GM18508 (cell line): ENCODE data around the gene PDIA2.
"Not testable (repeated sequence)": the region's sequence is repeated elsewhere in the genome, so short reads cannot be mapped to it uniquely, and the experiment has no call there.

Experiments used
- ATAC-seq: cut with Tn5 transposase; IDR thresholded peaks from one replicate; pipeline ENCODE4 v1.9.1; 2021; ENCODE audit warnings: moderate number of reproducible peaks; ENCODE audit not compliant: insufficient read depth, unreplicated experiment

Gene PDIA2

DNA sequence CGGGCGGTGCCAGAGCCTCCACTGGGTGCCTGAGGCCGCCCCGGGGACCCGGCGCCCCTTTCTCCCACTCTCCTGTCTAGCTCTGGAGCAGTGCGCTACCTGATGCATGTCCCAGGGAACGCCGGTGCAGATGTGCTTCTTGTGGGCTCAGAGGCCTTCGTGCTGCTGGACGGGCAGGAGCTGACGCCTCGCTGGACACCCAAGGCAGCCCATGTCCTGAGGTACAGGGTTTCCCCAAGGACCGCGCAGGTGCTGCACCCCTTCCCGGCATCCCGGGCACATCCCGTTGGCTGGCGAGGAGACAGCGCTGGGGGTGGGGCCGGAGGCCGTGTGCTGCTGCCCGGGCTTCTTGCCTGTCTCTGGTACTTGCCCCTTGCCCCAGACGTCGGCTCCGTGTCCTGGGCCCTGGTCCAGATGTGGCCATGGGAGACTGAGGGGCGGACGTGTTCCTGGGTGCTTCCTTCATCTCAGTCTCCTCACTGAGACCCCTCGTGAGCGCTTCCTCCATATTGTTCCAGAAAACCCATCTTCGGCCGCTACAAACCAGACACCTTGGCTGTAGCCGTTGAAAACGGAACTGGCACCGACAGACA is 19.7 kb upstream of the PDIA2 start:
- no peak for ATAC-seq

DNA sequence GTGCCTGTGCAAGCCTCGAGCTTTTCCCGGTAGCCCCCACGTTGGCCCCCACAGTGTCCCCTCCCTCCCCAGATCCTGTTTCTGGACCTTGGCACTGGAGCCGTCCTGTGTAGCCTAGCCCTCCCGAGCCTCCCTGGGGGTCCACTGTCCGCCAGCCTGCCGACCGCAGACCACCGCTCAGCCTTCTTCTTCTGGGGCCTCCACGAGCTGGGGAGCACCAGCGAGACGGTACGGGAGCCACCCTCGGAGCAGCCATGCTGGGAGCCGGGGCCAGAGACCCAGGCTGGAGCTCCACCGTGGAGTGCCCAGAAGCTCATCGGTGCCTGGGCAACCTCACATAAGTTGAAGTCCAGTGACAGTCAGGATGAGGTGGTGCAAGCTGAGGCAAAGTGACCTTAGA is 19.0 kb upstream of the PDIA2 start:
- no peak for ATAC-seq

DNA sequence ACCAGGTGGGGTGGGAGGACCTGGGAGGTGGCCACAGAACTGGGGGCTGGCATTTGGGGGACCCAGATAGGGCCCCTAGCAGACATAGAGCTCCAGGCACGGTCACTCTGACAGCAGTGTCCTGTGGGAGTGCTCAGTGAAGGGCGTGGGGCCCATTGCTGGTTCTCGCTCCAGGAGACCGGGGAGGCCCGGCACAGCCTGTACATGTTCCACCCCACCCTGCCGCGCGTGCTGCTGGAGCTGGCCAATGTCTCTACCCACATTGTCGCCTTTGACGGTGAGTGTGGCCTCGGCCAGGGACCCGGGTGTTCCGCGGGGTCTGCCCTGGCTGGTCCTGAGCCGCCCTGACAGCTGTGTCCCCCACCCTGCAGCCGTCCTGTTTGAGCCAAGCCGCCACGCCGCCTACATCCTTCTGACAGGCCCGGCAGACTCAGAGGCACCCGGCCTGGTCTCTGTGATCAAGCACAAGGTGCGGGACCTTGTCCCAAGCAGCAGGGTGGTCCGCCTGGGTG is 18.5 kb upstream of the PDIA2 start:
- ATAC-seq, result no peak

DNA sequence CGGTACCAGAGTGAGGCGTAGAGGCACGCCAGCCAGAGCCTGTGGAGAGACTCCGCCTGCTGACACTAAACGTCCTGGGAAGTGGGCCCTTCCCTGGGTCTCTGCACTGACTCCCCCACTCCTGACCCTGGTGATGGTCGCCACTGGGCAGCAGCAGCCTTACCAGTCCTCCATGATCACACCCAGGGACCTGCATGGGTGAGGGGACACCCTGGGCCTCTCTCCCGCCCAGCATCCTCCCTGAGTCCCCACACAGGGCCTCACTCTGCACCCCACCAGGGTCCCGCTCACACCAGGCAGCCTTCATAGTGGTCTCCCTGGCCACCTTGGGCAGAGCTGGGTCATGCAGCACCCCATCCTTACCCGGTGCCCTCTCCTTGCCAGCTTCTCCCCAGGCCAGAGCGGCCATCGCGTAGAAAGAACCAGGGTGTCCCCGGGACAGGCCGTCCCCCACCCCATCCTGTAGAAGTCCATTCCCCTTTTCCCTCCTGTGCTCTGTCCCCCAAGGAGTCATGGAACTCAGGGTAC is 17.9 kb upstream of the PDIA2 start:
- no peak for ATAC-seq

DNA sequence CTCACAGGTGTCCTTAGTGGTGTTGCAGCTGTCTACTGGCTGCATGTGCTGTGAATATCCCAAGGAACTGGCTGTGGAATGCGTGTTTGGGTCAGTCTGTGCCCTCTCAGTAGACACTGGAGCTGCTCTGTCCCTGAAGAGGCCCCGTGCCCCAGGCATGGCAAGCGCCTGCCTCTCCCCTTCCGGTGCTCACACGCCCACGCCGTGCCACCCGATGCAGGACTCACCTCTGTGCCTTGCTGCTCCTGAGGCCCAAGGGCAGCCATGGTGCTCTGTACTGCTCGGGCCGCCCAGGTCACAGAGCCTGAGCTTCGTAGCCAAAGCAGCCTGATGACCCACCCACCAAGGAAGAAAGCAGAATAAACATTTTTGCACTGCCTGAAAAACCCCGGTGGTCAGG is 17.3 kb upstream of the PDIA2 start:
- no peak for ATAC-seq

DNA sequence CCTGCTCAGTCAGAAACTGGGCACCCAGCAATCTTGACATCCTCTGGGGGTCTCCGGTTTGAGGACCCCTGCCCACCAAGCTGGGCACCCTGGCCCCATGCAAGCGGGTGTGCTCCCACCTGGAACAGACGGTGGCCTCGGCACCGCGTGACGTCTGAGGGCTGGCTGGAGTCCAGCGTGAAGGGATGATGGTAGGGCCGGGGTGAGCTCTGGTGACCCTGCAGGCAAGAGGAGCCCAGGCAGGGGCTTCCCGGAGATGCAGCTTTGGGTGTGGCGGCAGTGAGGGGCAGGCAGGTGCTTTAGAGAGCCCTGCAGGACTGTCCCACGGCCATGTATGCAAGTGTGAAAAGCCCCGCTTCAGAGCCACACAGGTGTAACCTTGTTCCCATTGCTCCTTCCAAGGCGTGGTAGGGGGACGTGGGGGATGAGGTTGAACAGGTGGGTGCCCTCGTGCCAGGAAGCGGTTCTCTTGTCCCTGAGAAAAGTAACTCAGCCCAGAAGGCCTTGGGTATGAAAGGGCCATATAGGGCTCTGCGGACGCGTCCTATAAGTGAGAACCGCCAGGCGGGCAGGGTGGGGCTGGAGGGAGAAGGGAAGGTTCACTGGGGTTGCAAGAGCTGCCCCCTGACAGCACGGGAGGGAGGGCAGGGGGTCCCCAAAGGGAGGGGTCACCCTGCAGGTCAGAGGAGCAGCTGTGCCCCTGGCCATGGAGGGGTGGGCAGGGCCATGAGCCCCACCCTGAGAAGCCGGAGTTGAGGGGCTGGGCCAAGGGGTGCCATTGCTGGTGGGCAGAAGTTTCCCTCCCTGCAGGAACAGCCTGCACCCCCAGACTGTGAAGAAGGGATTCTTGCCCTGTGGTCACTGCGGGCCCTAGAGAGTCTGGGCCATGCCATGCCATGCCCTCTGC is 16.5 kb upstream of the PDIA2 start:
- no peak for ATAC-seq

DNA sequence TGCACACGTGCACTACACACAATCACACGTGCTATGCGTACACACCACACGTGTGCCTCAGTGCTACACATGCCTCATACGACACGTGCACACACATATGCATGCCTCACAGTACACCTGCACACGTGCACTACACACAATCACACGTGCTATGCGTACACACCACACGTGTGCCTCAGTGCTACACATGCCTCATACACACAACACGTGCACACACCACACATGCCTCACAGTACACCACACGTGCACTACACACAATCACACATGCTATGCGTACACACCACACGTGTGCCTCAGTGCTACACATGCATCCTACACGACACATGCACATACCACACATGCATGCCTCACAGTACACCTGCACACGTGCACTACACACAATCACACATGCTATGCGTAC is 15.4 kb upstream of the PDIA2 start:
- not testable (repeated sequence) for ATAC-seq

DNA sequence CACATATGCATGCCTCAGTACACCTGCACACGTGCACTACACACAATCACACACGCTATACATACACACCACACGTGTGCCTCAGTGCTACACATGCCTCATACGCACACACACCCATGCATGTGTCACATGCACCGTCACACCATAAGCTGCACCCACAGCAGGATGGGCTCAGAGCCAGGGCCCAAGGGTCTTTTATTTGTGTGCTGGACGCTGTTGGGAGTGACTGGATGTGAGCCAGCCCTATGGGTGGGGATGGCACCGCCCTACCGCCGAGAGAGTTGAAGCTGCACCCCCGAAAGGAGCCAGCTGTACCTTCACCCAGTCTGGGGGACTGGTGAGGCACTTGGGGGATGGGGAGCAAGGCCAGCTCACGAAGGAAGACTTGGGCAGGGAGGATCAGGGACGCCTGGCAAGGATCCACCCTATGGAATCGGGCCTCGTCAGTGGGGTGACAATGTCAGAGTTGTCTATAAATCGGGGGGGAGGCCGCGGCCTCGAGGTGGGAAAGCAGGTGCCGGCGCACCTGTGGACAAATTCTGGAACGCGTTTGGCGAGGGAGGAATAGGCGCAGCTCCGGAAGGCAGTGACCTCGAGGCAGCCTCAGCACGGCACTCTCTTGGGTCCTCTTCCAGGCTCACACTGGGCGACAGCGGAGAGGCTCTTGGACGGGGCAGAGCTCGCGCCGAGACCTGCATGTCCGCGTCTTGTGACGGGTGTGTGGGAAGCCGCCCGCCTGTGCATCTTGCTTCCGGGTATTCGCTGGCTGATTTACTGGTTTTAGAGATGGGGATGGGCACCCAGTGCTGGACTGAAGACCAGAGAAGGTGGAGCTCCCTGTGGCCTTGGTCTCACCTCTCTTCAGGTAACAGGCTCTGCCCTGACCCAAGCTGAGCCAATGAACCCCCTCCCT is 14.6 kb upstream of the PDIA2 start:
- ATAC-seq, result no peak

DNA sequence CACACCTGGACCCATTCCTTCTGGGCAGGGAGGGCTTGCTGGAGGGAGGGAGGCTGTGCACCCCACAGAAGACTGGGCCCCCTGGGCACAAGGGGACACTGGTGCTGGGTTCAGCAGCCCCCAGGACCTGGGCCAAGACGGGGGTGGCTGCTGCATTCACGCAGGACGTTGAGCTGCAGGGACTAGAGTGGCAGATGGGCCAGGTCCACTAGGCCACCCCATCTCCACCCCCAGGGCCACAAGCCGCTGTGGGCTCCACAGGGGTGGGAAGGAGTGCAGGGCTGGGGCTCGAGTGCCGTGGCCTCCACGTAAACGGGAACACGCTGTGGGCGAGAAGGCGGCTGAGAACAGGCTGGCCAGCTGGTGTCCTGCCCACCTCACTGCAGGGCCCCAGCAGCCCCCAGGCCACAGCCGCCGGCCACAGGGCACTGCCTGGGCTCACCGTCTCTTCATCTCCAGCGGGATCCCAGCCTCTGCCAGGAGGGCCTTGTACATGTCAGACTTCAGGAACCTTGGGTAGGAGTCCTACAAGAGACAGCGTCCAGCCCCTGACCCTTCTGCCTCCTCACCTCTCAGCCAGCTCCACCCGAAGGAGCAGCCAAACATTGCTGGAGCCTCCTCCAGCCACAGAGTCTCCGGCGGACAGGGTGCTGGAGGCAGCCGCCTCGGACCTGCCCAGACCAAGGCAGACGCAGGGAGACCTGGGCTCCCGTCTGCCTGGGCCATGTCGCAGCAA is 13.7 kb upstream of the PDIA2 start:
- ATAC-seq, result no peak

DNA sequence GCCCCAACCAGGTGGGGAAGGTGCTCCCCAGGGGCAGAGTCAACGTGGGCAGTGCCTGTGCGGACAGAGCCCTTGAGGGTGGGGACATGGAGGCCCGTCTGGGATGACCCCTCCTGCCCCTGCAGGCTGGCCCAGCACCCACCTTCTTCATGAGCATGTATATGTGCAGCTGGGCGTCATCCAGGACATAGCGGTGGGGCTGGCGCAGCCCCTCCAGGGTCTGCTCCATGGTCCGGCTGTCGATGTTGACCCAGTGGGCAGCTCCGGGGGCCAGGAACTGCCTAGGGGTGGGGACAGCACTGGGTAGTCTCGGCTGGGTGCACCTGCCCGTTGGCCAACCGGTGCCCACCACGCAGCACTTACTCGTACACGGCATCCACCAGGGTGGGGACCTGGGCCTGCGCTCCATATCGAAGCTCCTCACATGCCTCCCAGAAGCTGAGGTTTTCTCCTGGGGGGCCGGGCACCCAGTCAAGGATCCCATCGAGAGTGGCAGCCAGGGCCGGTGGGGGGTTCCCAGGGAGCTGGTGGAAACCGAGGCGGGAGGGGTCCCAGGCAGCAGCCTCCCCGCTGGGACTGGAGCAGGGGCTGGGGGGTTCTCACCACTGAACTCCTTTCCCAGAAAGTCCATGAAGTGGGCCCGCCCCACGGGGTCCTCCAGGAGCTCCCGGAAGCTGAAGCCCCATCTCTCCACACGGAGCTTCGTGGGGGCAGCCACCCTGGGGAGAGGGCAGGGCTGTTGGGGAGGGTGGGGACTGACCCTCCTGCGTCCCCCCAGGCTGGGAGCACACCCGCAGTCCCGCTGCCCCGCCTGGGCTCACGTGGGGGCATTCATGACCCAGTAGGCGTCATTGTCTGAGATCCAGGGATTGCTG is 12.3 kb upstream of the PDIA2 start:
- no peak for ATAC-seq

DNA sequence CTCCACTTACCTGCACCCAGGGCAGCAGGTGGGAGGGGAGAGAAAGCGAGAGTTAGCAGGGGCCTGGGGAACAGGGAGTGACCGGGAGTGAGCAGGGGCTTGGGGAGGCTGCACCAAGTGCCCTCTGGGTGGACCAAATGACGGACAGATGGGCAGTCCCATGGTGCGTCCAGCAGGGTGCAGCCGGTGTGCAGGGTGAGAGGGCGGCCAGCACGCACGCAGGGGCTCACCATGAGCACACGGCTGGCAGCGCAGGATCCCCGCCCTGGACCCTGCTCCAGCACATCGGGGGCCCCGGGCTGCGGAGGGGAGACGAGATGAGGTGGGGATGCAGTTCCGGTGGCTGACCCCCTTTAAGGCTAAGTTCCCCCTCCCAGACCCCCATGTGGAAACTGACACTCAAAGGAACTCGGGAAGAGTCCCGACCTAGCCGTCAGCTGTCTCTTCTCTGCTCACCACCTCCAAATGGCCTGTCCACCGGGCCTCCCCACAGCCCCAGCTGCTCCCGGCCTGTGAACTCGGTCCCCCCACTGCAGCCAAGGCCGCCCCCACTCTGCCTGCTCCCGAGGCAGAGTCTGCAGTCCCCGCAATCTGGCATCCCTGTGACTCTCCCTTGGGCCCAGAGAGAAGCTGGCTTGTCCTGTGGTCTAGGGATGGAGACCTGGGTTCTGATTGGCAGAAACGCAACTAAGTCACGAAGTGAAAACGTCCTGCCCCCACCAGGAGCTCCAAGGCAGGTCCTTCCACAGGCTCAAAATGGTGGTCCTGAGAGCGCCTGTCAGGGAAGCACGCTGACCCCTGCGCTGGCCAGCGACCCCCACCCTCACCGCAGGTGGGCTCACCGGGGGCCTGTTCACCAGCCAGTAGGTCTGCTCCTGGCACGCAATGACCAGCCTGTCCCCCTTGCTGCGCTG is 10.1 kb upstream of the PDIA2 start:
- ATAC-seq, result no peak

DNA sequence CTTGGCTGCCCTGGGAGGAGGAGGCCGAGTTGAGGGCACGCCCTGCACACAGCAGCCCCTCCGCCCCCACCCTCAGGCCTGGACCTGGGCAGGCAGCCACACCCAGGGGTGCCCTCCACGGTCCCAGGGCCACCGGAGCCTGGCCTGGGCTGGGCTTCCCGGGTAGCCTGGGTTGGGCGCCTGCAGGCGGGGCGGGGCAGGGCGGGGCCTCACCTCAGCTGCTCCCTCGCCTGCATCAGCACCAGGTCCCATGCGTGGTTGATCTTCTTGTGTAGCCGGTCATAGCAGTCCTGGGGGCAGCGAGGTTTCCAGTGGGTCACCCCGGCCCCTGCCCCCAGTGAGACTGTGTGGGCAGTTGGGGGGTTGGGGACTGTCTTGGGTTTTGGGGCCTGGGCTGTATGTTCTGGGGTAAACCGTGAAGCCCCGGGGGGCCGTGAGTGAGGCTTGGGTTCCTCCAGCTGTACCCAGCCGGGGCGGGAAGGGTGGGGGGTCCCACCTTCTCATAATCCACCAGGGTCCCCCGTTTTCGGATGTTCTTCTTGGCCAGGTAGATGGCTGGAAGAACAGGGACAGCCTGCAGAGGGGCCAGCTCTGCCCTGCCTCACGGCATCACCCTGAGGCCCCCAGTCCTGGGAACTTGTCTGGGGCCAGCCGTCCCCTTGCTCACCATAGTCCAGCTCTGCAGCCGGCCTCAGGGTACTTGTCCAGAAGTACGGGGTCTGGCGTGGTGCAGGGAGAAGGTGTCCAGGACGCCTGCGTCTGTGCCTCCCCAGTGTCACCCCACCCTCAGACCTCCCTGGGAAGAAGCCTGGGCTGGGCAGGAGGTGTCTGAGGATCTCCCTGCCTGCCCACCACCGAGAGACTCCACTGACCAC is 9.2 kb upstream of the PDIA2 start:
- ATAC-seq, result no peak

DNA sequence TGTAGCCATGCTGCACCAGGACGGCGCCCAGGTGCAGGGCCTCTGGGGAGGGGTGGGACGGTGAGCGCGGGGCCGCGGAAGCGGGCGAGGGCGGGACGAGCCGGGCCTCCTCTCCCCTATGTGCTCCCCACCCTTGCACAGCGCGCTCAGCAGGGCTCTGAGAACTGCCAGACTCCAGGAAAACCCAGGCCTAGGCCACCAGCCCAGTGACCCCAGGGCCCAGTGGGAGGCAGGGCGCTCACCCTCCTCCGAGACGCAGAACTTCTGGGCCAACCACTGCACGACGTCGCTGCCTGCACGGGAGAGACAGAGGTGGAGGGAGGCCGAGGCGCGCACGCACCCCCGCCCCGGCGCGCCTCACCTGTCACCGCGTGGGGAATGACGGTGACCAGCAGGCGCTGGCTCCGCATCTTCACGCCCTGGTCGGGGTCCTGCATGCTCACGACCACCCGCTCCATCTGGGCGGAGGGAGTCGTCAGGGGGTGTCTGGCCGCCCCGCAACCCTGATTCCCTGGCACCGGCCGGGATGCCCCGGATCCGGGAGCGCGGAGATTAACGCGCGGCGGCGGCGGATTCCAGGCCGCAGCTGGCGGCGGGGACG is 7.8 kb upstream of the PDIA2 start:
- ATAC-seq, result no peak

DNA sequence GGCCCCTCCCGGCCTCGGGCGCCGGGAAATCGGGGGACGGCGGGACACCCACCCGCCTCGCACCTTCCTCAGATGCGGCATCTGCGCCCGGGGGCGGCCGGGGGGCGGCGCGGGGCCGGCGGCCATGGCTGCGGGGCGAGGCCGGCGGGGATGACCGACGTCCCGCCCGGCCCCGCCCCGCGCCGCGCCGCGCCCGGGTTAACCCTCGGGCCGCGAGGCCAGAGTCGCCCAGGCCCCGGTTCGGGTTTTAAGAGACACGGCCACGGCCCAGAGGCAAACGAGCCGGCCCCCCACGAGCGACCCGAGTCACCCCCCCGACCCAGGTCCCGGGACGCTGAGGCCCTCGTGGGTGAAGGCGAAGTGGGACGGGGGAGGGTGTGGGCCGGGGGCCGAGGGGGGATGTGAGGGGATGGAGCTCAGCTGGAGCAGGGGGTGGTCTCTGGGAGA is 7.2 kb upstream of the PDIA2 start, which contains the start of gene RGS11:
RGS11 (minus strand) TSS at position 159 of the 447 bp plus-strand sequence; CDS start at position 126, 33 bp downstream.
- ATAC-seq, result no peak

DNA sequence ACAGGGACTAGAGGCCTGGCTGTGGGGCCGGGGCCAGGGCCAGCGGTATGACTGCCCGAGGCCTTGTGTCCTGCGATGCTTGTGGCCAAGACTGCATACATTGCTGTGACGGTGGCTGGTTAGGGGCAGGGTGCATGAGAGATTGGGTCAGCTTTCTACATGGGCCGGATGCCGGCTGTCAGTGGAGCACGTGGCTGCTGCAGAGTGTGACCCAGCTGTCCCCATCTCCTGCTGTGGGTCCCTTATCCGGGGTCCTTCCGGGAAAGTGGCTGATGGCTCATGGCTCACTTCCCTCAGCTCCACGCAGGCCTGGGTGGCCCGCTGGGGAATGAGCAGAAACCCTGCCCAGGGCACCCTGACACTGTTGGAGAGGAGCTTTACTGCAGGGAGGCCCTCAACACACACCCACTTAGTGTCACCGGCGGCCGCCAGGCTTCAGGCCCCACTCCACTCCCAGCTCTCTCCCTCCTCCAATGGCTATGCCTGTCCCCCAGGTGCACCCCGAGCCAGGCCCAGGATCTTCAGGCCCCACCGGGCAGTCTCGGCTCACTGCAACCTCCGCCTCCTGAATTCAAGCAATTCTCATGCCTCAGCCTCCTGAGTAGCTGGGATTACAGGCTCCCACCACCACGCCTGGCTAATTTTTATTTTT is 6.4 kb upstream of the PDIA2 start:
- ATAC-seq, result no peak

DNA sequence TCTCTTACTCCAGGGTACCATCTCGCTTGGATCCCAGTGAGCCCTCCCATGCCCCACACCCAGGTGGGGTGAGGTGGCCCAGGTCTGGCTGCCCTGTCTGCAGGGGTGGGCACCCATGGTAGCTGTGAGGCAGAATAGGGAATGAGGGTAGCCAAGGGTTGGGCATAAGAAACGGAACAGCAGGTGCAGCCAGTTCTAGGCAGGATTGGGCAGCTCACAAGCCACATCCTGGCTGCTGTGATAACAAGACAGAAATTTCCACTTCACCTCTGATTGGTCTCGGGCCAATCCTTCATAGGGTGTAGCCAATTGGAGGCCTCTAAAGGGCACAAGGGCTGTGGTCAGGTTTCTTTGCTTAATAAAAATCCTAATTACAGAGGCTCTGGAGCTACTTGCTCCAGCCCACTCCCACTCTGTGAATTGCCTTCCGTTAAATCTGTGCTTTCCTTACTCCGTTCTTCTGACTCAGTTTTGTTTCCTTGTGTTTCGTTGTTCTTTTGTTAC is 4.0 kb upstream of the PDIA2 start:
- no peak for ATAC-seq
